Measurements from ENCODE around the gene LIMS3.
"Not testable (repeated sequence)": the region's sequence is repeated elsewhere in the genome, so short reads cannot be mapped to it uniquely, and the experiment has no call there.

LIMS3 gene

DNA sequence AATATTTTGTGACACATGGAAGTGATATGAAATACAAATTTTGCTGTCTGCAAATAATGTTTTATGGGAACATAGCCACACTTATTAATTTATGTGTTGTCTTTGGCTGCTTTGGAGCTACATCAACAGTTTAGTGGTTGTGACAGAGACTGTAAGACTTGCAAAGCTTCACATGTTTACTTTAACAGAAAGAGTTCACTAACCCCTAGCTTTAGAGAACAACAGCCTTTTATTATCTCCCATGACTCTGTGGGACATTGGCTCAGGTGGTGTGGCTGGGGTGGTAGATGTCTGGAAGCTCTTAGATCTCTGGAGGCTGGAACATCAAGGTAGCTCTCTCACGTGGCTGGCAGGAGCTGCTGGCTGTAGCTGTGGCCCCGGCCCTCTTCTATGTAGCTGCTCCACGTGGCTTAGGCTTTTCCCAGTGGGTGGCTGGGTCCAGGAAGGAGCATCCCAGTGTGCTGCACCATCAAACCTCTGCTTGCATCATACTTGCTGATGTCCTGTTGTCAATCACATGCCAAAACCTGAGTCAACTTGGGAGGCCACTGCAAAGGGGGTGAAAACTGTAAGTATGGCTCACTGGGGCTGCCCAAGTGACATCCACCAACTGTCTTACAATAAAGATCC, 67.7 kb downstream of the LIMS3 start:
- H3K27ac Mint-ChIP-seq = not testable (repeated sequence)

DNA sequence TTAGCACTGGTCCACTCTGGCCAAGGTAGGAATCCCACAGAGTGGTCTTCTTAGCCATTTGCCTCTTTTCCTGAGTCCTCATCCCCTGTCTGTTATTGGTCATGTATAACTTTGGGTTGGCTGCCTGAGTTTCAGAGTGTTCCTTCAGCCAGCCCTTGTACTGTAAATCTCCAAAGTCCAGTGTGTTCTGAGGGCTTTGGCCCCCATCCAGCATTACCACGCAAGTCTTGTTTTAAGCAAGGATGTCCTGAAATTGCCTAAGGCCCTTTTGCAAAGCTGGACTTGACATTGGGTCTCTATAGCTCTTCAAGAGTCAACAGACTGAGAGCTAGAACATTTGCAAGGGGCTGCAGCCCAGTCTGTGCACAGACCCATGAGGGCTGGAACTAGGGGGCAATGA, 68.4 kb downstream of the LIMS3 start:
- not testable (repeated sequence) for H3K36me3 Mint-ChIP-seq; H3K4me3 Mint-ChIP-seq; DNase-seq (ENCODE audit: low spot score in 2 of 2); H3K4me1 Mint-ChIP-seq; H3K9me3 Mint-ChIP-seq; ATAC-seq; H3K27ac Mint-ChIP-seq

More for the DNA sequence above, 67.7 kb downstream of the LIMS3 start:
- ATAC-seq; DNase-seq (ENCODE audit: low spot score in 2 of 2); H3K9me3 Mint-ChIP-seq; H3K4me1 Mint-ChIP-seq; H3K4me3 Mint-ChIP-seq; H3K36me3 Mint-ChIP-seq: not testable (repeated sequence)

- H3K4me3 Mint-ChIP-seq; H3K4me1 Mint-ChIP-seq; H3K9me3 Mint-ChIP-seq; H3K36me3 Mint-ChIP-seq; H3K27ac Mint-ChIP-seq; DNase-seq (ENCODE audit: low spot score in 2 of 2): not testable (repeated sequence)
- peak; percentile 62 for ATAC-seq
These were observed 71.4 kb downstream of the LIMS3 start for GRCh38 chr2:109969864-109970263.

- ATAC-seq; DNase-seq (ENCODE audit: low spot score in 2 of 2): not testable (repeated sequence)
These were observed 73.2 kb downstream of the LIMS3 start for GRCh38 chr2:109971710-109972109.

More at GRCh38 chr2:109971710-109972109, 73.2 kb downstream of the LIMS3 start:
- not testable (repeated sequence) for H3K4me1 Mint-ChIP-seq, H3K9me3 Mint-ChIP-seq, H3K4me3 Mint-ChIP-seq, H3K36me3 Mint-ChIP-seq, H3K27ac Mint-ChIP-seq
